Measurements from ENCODE around the gene IKZF1. TPM values are rescaled to one million over a fixed set of nuclear protein-coding genes. Genes with fewer than 3 reads are reported as not detected.

IKZF1 gene
- 100 to 1,000 TPM; 208 to 327 TPM for total RNA-seq

- peaks cover 44 to 51% of the 10 kb centered on the region in 2 donors for H3K36me3 Mint-ChIP-seq
- peak within 1 kb of the TSS; percentile 93 to 94 for H3K27ac Mint-ChIP-seq
- ATAC-seq (peak; percentile 41 to 44), DNase-seq (ENCODE audit: low spot score in 2 of 2) (peak; percentile 49 to 79)
- no peaks in the 10 kb centered on the region for H3K9me3 Mint-ChIP-seq
Observed at GRCh38 chr7:50304129-50304910, at the start of gene IKZF1. IKZF1 (plus strand) TSS chr7:50304716; CDS start chr7:50319062, 14,346 bp downstream.

GRCh38 chr7:50261593-50261992, 42.9 kb upstream of the IKZF1 start:
- DNase-seq (ENCODE audit: low spot score in 2 of 2) (no peak), ATAC-seq (no peak)
- H3K36me3 Mint-ChIP-seq = peaks cover 5 to 9% of the 10 kb centered on the region in 2 donors
- H3K9me3 Mint-ChIP-seq = peaks cover 0 to 5% of the 10 kb centered on the region in 2 donors
- H3K27ac Mint-ChIP-seq = peak overlapping the region; percentile 92 to 94

GRCh38 chr7:50262446-50262845, 42.1 kb upstream of the IKZF1 start:
- peaks cover 0 to 5% of the 10 kb centered on the region in 2 donors for H3K9me3 Mint-ChIP-seq
- no peak for DNase-seq (ENCODE audit: low spot score in 2 of 2)
- peaks cover 5 to 9% of the 10 kb centered on the region in 2 donors for H3K36me3 Mint-ChIP-seq
- peak overlapping the region; percentile 92 to 94 for H3K27ac Mint-ChIP-seq
- ATAC-seq = peak in 1 of 2 donors; percentile 2

GRCh38 chr7:50262916-50263690, 41.4 kb upstream of the IKZF1 start:
- Mint-ChIP-seq H3K9me3 (peaks cover 0 to 5% of the 10 kb centered on the region in 2 donors), H3K36me3 (peaks cover 5 to 9% of the 10 kb centered on the region in 2 donors), H3K27ac (peak overlapping the region; percentile 92 to 94)
- ATAC-seq (peak; percentile 28 to 57), DNase-seq (ENCODE audit: low spot score in 2 of 2) (no peak)

- DNase-seq (ENCODE audit: low spot score in 2 of 2) (peak in 1 of 2 donors; percentile 51), ATAC-seq (peak; percentile 46 to 62)
- Mint-ChIP-seq H3K36me3 (peaks cover 0 to 14% of the 10 kb centered on the region in 2 donors), H3K9me3 (no peaks in the 10 kb centered on the region), H3K27ac (peak overlapping the region; percentile 92 to 98)
Observed at GRCh38 chr7:50264908-50265307, 39.6 kb upstream of the IKZF1 start.

- peak overlapping the region; percentile 92 to 98 for H3K27ac Mint-ChIP-seq
- peak in 1 of 2 donors; percentile 7 for ATAC-seq
Observed at GRCh38 chr7:50265968-50266634, 38.4 kb upstream of the IKZF1 start.

GRCh38 chr7:50266635-50267386, 37.7 kb upstream of the IKZF1 start:
- ATAC-seq (peak; percentile 75 to 80), DNase-seq (ENCODE audit: low spot score in 2 of 2) (peak; percentile 71 to 83)
- Mint-ChIP-seq H3K36me3 (peaks cover 0 to 21% of the 10 kb centered on the region in 2 donors), H3K27ac (peak overlapping the region; percentile 92 to 98), H3K9me3 (peaks cover 0 to 6% of the 10 kb centered on the region in 2 donors)

More at GRCh38 chr7:50265968-50266634, 38.4 kb upstream of the IKZF1 start:
- peaks cover 0 to 22% of the 10 kb centered on the region in 2 donors for H3K36me3 Mint-ChIP-seq
- peaks cover 0 to 6% of the 10 kb centered on the region in 2 donors for H3K9me3 Mint-ChIP-seq
- DNase-seq (ENCODE audit: low spot score in 2 of 2) = no peak

- ATAC-seq = no peak
- H3K27ac Mint-ChIP-seq = peak overlapping the region; percentile 92 to 98
Observed at GRCh38 chr7:50267525-50268041, 36.9 kb upstream of the IKZF1 start.

GRCh38 chr7:50268223-50268622, 36.3 kb upstream of the IKZF1 start:
- Mint-ChIP-seq H3K27ac (peak overlapping the region; percentile 92 to 98), H3K9me3 (peaks cover 0 to 6% of the 10 kb centered on the region in 2 donors), H3K36me3 (peaks cover 0 to 19% of the 10 kb centered on the region in 2 donors)
- ATAC-seq (no peak), DNase-seq (ENCODE audit: low spot score in 2 of 2) (no peak)

More at GRCh38 chr7:50267525-50268041, 36.9 kb upstream of the IKZF1 start:
- peaks cover 0 to 6% of the 10 kb centered on the region in 2 donors for H3K9me3 Mint-ChIP-seq
- DNase-seq (ENCODE audit: low spot score in 2 of 2) = no peak
- H3K36me3 Mint-ChIP-seq = peaks cover 0 to 19% of the 10 kb centered on the region in 2 donors

- ATAC-seq = no peak
- Mint-ChIP-seq H3K27ac (no peak overlapping the region), H3K9me3 (peaks cover 0 to 6% of the 10 kb centered on the region in 2 donors), H3K36me3 (peaks cover 0 to 19% of the 10 kb centered on the region in 2 donors)
- no peak for DNase-seq (ENCODE audit: low spot score in 2 of 2)
Observed at GRCh38 chr7:50268990-50269389, 35.5 kb upstream of the IKZF1 start.

- ATAC-seq = no peak
- H3K9me3 Mint-ChIP-seq = peaks cover 0 to 6% of the 10 kb centered on the region in 2 donors
- DNase-seq (ENCODE audit: low spot score in 2 of 2) = no peak
- peaks cover 0 to 19% of the 10 kb centered on the region in 2 donors for H3K36me3 Mint-ChIP-seq
- no peak overlapping the region for H3K27ac Mint-ChIP-seq
Observed at GRCh38 chr7:50270531-50271018, 33.9 kb upstream of the IKZF1 start.

GRCh38 chr7:50272808-50273207, 31.7 kb upstream of the IKZF1 start:
- ATAC-seq (no peak), DNase-seq (ENCODE audit: low spot score in 2 of 2) (no peak)
- peak overlapping the region in 1 of 2 donors; percentile 1 for H3K27ac Mint-ChIP-seq
- peaks cover 0 to 6% of the 10 kb centered on the region in 2 donors for H3K9me3 Mint-ChIP-seq
- H3K36me3 Mint-ChIP-seq = peaks cover 0 to 19% of the 10 kb centered on the region in 2 donors

- peak overlapping the region in 1 of 2 donors; percentile 19 for H3K27ac Mint-ChIP-seq
- DNase-seq (ENCODE audit: low spot score in 2 of 2) (no peak), ATAC-seq (no peak)
- H3K9me3 Mint-ChIP-seq = peaks cover 0 to 6% of the 10 kb centered on the region in 2 donors
- peaks cover 0 to 19% of the 10 kb centered on the region in 2 donors for H3K36me3 Mint-ChIP-seq
Observed at GRCh38 chr7:50273301-50273700, 31.2 kb upstream of the IKZF1 start.

- Mint-ChIP-seq H3K27ac (peak overlapping the region; percentile 19 to 53), H3K36me3 (peaks cover 0 to 19% of the 10 kb centered on the region in 2 donors), H3K9me3 (peaks cover 0 to 6% of the 10 kb centered on the region in 2 donors)
- peak; percentile 41 to 62 for ATAC-seq
- no peak for DNase-seq (ENCODE audit: low spot score in 2 of 2)
Observed at GRCh38 chr7:50273870-50274269, 30.6 kb upstream of the IKZF1 start.

- peak in 1 of 2 donors; percentile 47 for ATAC-seq
- DNase-seq (ENCODE audit: low spot score in 2 of 2) = no peak
- peak overlapping the region; percentile 48 to 53 for H3K27ac Mint-ChIP-seq
- H3K36me3 Mint-ChIP-seq = peaks cover 0 to 19% of the 10 kb centered on the region in 2 donors
- H3K9me3 Mint-ChIP-seq = peaks cover 0 to 6% of the 10 kb centered on the region in 2 donors
Observed at GRCh38 chr7:50274361-50274760, 30.2 kb upstream of the IKZF1 start.

Data from activated naive CD4-positive, alpha-beta T cell treated with anti-CD3 and anti-CD28 coated beads, Interleukin-2, amount 50 U/mL, for 72 hours (primary cell).